DMS153 (cell line): ENCODE results near the gene HAO1.
"Not testable (repeated sequence)": the region's sequence is repeated elsewhere in the genome, so short reads cannot be mapped to it uniquely, and the experiment has no call there.

ENCODE experiments used
- DNase-seq: peaks from one replicate; lab custom pipeline; 2025; lab: John Stamatoyannopoulos, UW

HAO1 gene

GRCh38 chr20:7855545-7855944 lies 84.7 kb downstream of the HAO1 start:
- DNase-seq: no peak

- no peak for DNase-seq
These were observed 86.8 kb downstream of the HAO1 start for GRCh38 chr20:7853493-7853892.

- no peak for DNase-seq
These were observed 89.3 kb downstream of the HAO1 start for GRCh38 chr20:7850775-7851490.

GRCh38 chr20:7849675-7850074 lies 90.6 kb downstream of the HAO1 start:
- DNase-seq: no peak

GRCh38 chr20:7848351-7848750 lies 91.9 kb downstream of the HAO1 start:
- DNase-seq: no peak

GRCh38 chr20:7843613-7844012 lies 96.6 kb downstream of the HAO1 start:
- DNase-seq: no peak

- DNase-seq: no peak
These were observed 98.3 kb downstream of the HAO1 start for GRCh38 chr20:7841971-7842310.

GRCh38 chr20:7841291-7841970 lies 98.8 kb downstream of the HAO1 start:
- no peak for DNase-seq

- DNase-seq: no peak
These were observed 104.2 kb downstream of the HAO1 start for GRCh38 chr20:7836076-7836475.

GRCh38 chr20:7834441-7834840 lies 105.8 kb downstream of the HAO1 start:
- not testable (repeated sequence) for DNase-seq
